Measurements from ENCODE around the gene LRPAP1. TPM values are rescaled to one million over a fixed set of nuclear protein-coding genes. Genes with fewer than 3 reads are reported as not detected.
A peak's percentile ranks its signal among the peaks of the same experiment; 100 is the strongest.

LRPAP1 gene
- total and polyA plus RNA-seq, 7 donors, result 25.2 to 127 (median 87.4) TPM

DNA sequence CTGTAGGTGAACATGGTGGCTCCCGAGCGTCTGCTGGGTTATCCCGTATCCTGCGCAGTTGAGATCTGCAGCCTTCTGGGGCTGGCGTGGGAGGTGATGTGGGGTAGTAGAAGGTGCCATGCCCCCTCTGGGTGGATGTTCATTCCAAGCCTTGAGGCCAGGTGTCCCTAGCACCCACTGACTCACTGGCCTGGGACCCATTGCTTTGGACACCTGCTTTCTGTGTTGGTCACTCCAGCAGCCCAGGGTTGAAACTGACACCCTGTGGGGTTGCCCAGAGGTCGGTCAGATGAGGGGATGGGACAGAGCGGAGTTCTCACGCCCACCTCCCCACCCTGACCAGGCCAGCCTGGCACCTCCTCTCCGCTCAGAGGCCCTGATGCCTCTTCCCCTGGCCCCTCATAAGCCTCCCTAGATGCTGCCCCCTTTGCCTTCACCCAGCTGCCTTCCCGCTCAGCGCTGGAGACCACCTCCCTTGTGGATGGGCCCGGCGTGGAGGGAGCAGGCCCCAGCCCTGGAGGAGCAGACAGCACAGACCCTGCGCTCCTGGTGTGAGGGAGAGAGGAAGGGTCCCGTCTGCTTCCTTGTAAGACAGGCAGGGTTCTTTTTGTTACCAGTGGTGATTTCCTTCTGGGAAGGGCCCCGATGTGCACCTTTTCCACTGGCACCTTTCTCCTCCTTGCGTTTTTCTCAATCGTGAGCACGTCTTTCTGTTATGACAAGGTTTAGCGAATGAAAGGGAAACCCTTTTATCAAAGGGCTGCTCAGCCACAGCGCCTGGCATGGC is 67.1 kb downstream of the LRPAP1 start:
- TF ChIP-seq POLR2A (IDR thresholded peaks at IDR 0.05) (no peak), EP300 (IDR thresholded peaks at IDR 0.05) (no peak), POLR2AphosphoS5 (IDR thresholded peaks at IDR 0.05) (no peak)
- TF ChIP-seq, protein P1, sequence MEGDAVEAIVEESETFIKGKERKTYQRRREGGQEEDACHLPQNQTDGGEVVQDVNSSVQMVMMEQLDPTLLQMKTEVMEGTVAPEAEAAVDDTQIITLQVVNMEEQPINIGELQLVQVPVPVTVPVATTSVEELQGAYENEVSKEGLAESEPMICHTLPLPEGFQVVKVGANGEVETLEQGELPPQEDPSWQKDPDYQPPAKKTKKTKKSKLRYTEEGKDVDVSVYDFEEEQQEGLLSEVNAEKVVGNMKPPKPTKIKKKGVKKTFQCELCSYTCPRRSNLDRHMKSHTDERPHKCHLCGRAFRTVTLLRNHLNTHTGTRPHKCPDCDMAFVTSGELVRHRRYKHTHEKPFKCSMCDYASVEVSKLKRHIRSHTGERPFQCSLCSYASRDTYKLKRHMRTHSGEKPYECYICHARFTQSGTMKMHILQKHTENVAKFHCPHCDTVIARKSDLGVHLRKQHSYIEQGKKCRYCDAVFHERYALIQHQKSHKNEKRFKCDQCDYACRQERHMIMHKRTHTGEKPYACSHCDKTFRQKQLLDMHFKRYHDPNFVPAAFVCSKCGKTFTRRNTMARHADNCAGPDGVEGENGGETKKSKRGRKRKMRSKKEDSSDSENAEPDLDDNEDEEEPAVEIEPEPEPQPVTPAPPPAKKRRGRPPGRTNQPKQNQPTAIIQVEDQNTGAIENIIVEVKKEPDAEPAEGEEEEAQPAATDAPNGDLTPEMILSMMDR (IDR thresholded peaks at IDR 0.05), result no peak
- DNase-seq, result no peak
- intact Hi-C loops (cut with DNase I), result no loop called here
- Histone ChIP-seq H3K4me3 (no peak overlapping the region), H3K36me3 (no peaks in the 10 kb centered on the region), H3K27me3 (peaks cover 9 to 47% (median 9%) of the 10 kb centered on the region in 3 donors), H3K4me1 (peaks cover 0 to 24% (median 17%) of the 10 kb centered on the region in 4 donors), H3K27ac (no peak overlapping the region), H3K9me3 (no peaks in the 10 kb centered on the region)
- WGBS, 2 donors, result 94% methylated on average over 21 of the region's 21 CpGs

GRCh38 chr4:3464349-3464905 is 67.8 kb downstream of the LRPAP1 start:
- peaks cover 9 to 47% (median 9%) of the 10 kb centered on the region in 3 donors for H3K27me3 ChIP-seq
- H3K4me3 ChIP-seq, result no peak overlapping the region
- no peaks in the 10 kb centered on the region for H3K36me3 ChIP-seq
- no peak overlapping the region for H3K27ac ChIP-seq
- H3K9me3 ChIP-seq, result no peaks in the 10 kb centered on the region
- peaks cover 0 to 24% (median 17%) of the 10 kb centered on the region in 4 donors for H3K4me1 ChIP-seq
- TF ChIP-seq EP300 (IDR thresholded peaks at IDR 0.05), result no peak
- TF ChIP-seq POLR2A (IDR thresholded peaks at IDR 0.05), result no peak
- TF ChIP-seq, protein P1 (IDR thresholded peaks at IDR 0.05), result no peak
- TF ChIP-seq POLR2AphosphoS5 (IDR thresholded peaks at IDR 0.05), result no peak
- DNase-seq, result no peak
- WGBS, 2 donors, result 84 to 89% methylated on average over 15 of the region's 15 CpGs
- intact Hi-C loops (cut with DNase I), result no loop called here

GRCh38 chr4:3463556-3464348 is 68.5 kb downstream of the LRPAP1 start:
- 21 to 51% methylated on average over 43 of the region's 43 CpGs for WGBS, 2 donors
- no peak for DNase-seq
- no peaks in the 10 kb centered on the region for H3K9me3 ChIP-seq
- intact Hi-C loops (cut with DNase I), result no loop called here
- H3K27ac ChIP-seq, result no peak overlapping the region
- no peaks in the 10 kb centered on the region for H3K36me3 ChIP-seq
- TF ChIP-seq, protein P1 (IDR thresholded peaks at IDR 0.05), result no peak
- TF ChIP-seq POLR2A (IDR thresholded peaks at IDR 0.05) (no peak), EP300 (IDR thresholded peaks at IDR 0.05) (no peak), POLR2AphosphoS5 (IDR thresholded peaks at IDR 0.05) (no peak)
- H3K4me1 ChIP-seq, result peaks cover 0 to 24% (median 17%) of the 10 kb centered on the region in 4 donors
- peaks cover 9 to 47% (median 9%) of the 10 kb centered on the region in 3 donors for H3K27me3 ChIP-seq
- H3K4me3 ChIP-seq, result peak overlapping the region in 3 of 4 donors; percentile 47 to 56 (median 52)

DNA sequence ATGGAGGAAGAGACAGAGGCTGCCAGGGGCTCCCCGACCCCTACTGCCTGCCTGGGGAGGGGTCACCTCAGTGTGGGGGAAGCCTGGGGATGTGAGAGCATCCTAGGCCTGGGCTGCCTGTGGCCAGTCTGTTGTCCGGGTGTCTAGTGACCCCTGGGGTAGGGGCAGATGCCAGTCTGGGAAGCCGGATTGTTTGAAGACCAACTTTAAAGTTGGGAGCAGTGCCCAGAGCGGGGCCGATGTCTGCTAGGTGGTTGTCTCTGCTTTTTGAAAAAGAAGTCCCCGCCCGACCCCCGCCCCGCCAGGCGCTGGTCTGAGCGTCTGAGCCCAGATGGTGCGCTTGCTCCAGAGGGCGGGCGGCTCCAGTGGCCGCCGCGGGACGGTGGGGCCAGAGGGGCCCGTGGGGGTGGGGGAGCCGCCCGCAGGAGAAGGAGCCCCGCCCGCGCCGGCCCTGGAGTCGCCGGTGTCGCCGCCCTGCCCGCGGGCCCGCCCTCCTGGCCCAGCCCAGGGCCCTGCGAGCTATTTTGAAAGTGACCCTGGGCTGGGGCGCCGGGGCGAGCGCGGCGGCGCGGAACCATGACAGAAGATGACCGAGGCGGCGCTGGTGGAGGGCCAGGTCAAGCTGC is 69.3 kb downstream of the LRPAP1 start, which contains the start of gene DOK7:
TSS of gene DOK7 (plus strand) at position 517 of the 626 bp plus-strand sequence. CDS start at position 587, 70 bp downstream.
- Histone ChIP-seq H3K27me3 (peaks cover 9 to 47% (median 9%) of the 10 kb centered on the region in 3 donors), H3K27ac (no peak within 1 kb of the TSS), H3K4me3 (peak within 1 kb of the TSS in 3 of 4 donors; percentile 47 to 56 (median 52)), H3K4me1 (peaks cover 0 to 24% (median 17%) of the 10 kb centered on the region in 4 donors), H3K36me3 (no peaks in the 10 kb centered on the region), H3K9me3 (no peaks in the 10 kb centered on the region)
- intact Hi-C loops (cut with DNase I), result no loop called here
- no peak for DNase-seq
- 1 to 7% methylated on average over 44 of the region's 44 CpGs for WGBS, 2 donors
- no peak for TF ChIP-seq POLR2A (IDR thresholded peaks at IDR 0.05)
- no peak for TF ChIP-seq POLR2AphosphoS5 (IDR thresholded peaks at IDR 0.05)
- no peak for TF ChIP-seq EP300 (IDR thresholded peaks at IDR 0.05)
- TF ChIP-seq, protein P1 (IDR thresholded peaks at IDR 0.05), result no peak

Measured in sigmoid colon (tissue), 7 donors.